GM19468 (cell line): ENCODE measurements around the gene AEBP2.
"Not testable (repeated sequence)": the region's sequence is repeated elsewhere in the genome, so short reads cannot be mapped to it uniquely, and the experiment has no call there.

Source experiments
- ATAC-seq: cut with Tn5 transposase; IDR thresholded peaks from one replicate; pipeline ENCODE4 v1.9.1; 2021; ENCODE audit warnings: mild to moderate bottlenecking, moderate library complexity, moderate number of reproducible peaks; ENCODE audit not compliant: unreplicated experiment; ENCODE audit errors: extremely low read depth

The AEBP2 gene, protein sequence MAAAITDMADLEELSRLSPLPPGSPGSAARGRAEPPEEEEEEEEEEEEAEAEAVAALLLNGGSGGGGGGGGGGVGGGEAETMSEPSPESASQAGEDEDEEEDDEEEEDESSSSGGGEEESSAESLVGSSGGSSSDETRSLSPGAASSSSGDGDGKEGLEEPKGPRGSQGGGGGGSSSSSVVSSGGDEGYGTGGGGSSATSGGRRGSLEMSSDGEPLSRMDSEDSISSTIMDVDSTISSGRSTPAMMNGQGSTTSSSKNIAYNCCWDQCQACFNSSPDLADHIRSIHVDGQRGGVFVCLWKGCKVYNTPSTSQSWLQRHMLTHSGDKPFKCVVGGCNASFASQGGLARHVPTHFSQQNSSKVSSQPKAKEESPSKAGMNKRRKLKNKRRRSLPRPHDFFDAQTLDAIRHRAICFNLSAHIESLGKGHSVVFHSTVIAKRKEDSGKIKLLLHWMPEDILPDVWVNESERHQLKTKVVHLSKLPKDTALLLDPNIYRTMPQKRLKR

DNA sequence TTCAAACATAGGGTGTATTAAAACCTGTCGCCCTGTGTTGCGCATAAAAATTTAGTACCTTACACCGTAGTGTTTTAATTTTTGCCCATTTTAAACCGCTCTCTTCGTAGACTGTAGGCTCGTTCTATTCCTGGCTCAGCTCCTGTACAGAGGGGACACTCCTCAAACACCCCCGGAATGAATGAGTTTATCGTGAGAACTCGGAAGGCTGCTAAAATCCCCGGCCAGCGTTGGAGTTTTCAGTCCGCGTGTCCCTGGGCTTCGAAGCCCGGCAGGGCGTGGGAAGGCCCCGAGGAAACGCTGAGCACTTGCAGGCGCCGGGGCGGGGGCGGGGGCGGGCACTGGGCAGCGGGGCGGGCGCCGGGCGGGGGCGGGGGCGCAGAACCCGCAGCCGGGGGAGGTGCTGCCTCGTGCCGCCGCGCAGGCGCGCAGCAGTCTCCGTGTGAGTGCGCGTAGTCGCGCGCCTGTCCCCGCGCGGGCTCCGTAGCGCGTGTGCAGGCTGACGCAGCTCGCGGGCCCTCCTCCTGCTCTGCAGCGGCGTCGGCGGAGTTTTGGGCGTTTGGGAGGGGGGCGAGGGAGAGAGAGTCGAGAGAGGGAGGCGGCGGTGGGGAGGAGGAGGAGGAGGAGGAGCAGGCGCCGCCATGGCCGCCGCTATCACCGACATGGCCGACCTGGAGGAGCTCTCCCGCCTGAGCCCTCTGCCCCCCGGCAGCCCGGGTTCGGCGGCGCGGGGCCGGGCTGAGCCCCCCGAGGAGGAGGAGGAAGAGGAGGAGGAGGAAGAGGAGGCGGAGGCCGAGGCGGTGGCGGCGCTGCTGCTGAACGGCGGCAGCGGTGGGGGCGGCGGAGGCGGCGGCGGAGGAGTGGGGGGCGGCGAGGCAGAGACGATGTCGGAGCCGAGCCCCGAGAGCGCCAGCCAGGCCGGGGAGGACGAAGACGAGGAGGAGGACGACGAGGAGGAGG is at the start of gene AEBP2:
Gene AEBP2 (plus strand): TSS at position 434 of the 960 bp plus-strand sequence. CDS start 208 bp downstream, at position 642.
- ATAC-seq = peak; percentile 92

DNA sequence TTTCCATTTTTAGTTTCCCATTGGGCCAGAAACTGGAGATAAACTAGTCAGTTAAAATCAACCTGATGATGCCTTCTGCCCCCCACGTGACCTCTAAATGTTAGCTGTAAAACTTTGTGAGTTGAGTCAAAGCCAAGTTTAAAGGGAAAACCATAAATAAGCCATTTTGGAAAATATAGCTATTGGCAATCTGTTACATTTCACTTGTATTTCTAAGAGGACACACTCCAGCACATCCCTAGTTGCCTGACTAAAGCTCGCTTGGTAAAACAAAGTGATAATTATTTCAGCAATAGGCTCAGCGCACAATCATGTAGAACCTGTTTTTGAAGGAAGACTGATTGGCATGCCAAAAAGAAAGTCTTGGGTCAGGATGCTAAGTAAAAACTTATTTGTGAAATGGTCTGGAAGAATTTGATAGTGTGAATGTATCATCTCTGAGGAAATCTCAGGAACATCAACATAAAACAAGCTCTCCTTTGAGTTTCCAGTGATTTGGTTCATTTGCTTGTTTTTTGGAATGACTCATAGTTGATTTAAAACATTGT is 49.2 kb upstream of the AEBP2 start:
- ATAC-seq = no peak

DNA sequence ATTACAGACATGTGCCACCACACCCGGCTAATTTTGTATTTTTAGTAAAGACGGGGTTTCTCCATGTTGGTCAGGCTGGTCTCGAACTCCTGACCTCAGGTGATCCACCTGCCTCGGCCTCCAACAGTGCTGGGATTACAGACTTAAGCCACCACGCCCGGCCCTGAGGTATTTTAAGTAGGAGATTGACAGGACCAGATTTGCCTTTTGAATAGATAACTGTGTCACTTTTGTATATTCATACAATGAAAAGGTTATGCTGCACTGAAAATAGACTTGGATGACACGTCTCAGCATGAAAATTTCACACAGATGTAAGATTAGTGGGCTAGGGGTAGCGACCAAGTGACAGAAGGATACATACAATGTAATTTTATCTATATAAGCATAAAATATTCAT is 46.6 kb upstream of the AEBP2 start:
- not testable (repeated sequence) for ATAC-seq

DNA sequence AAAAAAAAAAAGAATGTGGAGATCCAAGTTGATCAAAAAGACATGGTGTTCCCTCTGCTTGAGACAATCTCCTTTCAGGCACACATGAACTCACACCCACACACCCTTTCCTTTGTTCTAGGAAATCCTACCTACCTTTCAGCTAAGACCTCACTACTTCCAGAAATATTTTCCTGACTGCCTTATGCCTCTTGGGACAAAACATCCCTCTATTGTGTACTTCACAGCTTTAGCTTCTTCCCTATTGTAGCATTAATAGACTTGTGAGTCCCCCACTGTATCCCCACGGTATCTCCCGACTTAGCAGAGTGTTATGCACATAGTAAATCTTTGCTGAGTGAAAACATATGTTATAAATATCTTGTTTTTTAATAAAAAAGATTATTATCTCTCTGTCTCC is 44.9 kb upstream of the AEBP2 start:
- ATAC-seq = no peak

DNA sequence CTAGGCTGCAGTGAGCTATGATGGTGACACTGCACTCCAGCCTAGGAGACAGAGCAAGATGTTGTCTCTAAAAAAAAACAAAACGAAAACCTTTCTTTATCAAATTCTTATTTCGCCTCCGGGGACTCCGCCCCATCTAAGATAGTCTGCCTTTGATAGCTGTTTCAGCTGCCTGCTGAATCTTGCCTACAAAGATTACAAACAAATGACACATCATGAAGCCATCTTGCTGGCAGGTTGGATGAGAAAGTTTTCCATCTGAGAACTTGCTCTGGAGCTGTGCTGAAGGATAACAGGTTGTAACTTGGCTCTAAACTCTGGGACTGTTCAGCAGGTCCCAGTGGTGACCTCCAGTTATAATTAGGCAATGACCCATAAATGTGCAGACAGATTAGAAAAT is 41.8 kb upstream of the AEBP2 start:
- ATAC-seq = no peak

DNA sequence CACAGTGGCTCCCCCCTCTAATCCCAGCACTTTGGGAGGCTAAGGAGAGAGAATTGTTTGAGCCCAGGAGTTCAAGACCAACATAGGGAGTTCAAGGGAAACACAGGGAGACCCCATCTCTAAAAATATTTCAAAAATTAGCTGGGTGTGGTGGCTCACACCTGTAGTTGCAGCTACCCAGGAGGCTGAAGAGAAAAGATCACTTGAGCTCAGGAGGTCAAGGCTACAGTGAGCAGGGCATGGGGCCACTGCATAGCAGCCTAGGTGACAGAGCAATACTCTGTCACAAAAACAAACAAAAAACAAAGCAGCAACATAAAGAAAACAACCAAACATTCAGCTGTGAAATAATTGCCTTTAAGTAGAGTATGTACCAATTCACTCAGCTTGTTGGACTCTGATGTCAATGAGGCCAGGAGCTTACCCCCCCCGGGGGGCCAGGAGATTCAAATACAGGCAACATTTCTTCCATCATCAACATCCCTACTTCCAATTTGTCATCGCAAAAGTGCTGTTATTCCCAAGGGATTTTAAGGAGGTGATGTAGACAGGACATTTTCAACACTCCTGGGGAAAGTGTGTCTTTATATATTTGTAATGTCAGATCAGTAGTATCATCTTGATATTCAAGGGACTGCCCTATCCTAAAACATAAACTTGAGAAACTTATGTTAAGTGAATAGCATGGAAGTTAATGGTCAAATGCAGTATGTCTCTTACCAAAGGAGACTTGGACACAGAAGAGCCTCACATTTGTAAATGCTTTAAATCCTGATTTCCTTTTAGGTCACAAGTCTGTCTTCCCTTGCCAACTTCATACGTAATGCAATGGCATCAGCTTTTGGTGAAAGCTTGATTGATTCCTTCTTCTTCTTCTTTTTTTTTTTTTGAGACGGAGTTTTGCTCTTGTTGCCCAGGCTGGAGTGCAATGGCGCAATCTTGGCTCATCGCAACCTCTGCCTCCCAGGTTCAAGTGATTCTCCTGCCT is 40.6 kb upstream of the AEBP2 start:
- ATAC-seq = no peak

DNA sequence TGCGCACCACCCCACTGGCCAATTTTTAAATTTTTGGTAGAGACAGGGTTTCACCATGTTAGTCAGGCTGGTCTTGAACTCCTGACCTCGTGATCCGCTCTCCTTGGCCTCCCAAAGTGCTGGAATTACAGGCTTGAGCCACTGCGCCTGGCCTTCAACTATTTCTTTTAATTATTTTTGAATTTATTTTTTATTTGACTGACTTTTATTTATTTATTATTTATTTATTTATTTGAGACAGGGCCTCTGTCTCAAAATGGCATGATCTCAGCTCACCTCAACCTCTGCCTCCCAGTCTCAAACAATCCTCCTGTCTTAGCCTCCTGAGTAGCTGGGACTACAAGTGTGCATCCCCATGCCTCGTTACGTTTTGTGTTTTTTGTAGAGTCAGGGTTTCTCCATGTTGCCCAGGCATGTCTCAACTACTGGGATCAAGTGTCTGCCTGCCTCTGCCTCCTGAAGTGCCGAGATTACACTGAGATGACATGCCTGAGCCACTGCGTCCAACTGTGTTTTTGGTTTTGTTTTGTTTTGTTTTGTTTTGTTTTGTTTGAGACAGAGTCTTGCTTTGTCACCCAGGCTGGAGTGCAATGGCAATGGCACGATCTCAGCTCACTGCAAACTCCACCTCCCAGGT is 38.5 kb upstream of the AEBP2 start:
- ATAC-seq = not testable (repeated sequence)

DNA sequence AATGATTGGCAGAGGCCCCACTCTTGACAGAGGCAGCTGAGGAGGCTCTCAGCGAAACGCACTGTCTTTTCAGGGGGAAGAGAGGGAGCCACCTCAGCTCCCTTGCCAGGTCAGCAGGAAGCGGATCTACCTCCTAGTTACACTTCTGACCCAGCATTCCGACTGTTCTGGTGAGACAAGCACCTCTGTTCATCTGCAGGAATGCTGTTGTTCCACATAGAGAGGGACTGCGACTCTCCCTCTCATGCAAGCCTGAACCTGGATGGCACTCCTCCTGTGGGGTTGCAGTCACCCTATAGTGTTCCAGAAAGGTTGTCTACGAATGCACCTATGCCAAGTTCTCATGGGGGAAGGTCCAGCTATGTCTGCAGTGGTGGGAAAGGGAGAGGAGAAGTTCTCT is 37.1 kb upstream of the AEBP2 start:
- no peak for ATAC-seq

DNA sequence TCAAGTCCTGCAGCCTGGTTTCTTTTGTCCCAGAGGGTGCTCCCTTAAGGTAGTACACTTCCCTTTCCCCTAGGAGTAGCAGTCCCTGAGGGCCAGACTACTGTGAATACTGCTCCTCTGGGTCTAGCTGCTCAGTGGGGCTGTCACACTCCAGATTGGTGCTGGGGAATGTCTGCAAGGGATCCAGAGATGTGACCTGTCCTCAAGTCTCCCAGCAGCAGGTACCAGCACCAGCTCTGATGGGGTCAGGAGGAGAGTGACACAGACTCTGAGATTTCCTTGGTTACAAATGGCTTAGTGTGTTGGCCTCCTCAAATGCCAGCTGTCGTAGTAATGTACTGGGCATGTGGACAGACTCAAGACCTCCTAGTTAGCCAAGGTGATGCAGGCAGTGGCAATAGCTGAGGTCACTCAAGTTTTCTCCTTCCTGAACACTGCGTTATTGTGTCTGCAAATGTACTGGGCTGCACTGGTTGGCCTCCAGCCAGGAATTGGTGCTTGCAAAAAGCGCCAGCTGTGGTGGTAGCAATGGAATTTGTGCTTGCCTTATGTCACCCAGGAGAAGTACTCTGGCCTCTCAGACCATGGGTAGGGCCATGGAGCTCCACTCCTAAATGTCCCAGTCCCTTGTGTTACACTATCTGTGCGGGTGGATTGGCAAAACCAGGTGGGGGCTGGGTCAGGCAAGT is 36.4 kb upstream of the AEBP2 start:
- ATAC-seq = no peak

DNA sequence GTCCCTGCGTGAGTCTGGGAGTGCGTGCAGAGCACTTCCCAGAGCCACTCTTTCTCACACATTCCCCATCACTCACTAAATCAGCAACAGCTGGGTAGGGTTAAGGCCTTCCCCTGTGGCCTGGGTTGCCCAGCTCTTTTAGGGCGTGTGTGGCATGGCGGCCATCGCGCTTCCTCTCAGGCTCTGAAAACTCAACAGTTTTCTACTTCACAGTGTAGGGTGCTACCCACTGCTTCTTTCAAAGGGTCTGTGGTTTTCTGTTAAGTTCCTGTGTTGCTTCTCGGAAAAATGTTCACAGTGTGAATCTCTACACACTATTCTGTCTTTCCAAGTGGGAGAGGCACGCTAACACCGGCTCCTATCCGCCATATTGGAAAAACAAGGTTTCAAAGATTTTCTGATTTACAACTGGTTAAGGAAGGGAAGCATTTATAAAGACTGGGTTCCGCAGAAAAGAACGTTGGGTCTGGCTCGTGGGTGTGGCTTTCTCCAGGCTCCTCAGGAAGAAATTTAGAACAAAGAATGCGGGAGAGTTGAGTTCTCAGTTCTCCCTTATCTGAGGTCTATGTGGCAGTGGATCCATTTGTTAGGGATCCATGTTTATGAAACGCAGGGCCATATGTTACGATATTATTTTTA is 34.9 kb upstream of the AEBP2 start:
- ATAC-seq = no peak

DNA sequence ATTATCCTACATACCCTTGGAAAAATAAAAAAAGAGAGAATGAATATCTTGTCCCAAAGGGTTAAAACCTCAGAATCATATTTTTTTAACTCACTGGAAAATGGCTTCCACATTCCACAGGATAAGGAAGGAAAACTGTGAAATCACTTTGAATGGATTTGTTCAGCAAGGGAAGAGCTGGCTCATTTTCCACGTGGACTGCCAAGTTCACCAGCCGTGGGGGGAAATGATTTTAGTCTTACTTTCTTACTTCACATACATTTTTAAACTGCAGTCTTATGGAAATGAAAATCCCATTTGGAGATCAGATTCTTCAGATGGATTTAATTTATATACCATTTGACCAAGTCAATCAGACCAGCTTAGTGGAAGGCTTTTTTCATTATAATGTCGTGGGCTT is 29.9 kb upstream of the AEBP2 start:
- ATAC-seq = no peak

DNA sequence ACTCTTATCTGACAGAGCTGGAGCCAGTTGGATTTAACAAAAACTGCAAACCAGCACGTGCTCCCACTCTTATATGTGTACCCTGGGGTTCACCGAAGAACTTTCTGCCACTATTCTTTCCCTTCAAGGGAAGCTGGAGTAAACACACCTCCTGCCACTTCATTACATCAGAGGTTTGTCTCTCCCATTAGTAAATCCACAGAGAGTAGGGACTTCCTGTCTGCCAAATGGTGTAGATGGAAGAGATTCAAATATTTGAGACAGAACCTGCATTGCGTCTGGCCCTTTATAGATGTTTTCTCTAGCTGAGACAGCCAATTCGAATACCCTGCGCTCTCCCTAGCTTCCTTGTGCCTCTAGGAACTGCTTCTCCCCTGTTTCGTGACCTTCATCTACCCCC is 29.1 kb upstream of the AEBP2 start:
- ATAC-seq = no peak

DNA sequence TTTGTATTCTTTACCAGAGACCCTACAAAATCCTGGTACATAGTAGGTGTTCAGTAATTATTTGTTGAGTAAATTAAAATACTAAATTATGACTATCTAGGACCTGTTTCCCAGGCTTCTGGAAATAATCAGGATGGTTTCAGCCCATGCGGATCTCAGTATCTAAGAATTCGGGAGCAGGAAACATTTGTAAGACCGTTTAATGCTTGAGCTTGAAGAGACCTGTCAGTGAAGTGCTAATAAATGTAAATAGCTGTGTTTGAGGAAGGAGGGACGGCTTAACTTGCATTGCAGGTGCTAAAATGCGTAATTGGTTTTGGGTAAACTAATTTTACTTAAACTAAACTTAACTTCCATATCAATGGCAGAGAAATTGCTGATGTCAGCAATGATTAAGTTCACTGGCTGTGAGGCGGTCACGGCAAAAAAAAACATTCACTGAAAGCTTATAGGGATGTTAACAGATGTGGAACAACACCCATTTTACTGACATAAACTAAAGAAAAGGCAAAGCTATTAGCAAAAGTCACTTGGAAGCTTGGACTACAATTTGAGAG is 28.6 kb upstream of the AEBP2 start:
- ATAC-seq = no peak

DNA sequence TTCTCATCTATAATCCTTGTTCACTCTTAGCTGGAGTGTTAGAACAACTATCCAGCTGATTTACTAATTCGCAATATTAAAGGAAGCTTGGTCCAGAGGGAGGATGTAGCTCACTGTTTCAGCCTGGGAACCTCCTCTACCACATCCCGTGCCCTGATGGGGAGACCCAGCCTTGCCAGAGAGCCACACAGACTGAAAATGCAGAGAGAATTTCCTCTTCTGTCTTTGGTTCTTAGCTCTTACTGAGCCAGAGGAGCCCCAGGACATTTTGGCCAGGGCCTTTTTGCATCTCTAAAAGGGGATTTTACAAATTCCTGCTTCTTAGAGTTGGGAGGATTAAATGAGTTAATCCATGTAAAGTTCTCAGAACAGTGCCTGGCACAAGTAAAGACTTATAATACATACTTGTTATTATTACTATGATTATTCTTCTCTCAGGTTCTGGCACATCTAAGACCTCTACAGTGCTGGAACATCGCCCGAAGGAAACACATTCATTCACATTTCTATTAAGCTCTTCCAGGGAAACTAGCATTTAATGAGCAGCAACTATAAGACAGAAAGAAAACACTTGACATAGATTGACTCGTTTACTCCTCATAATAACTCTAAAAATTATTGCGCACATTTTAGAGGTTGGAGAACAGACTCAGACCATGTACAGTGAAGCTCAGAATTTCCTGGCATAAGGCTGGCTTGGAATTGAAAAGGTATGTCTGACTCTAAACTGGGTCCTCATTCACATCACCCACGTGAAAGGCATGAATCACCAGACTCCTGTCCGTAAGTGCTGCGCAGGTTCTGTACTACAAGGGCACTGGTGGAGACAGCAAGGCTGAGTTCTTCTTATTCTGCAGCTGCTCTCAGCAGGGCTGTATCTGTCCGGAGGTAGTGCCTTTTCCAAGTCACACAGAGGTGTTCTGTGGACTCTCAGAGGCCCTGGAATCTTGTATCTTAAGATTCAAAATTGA is 27.8 kb upstream of the AEBP2 start:
- ATAC-seq = no peak

DNA sequence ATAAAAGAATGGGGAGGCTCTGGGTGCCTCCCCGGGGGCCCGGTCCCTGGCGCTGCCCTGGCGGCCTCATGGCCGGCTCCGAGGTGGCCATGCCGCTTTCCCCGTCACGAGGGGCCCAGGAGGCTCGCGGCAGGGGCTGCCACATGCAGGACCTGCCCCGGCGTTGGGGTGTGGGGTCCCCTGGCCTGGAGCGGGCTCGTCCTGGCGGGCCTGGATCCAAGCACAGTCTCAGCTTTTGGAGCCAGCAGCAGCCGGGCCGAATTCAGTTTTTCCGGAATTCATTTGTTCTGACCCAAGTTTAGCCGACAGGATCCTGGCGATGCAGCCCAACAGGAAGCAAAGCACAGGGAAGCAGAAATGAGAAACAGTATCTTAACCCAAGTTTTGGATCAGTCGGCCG is 26.4 kb upstream of the AEBP2 start:
- ATAC-seq = no peak

DNA sequence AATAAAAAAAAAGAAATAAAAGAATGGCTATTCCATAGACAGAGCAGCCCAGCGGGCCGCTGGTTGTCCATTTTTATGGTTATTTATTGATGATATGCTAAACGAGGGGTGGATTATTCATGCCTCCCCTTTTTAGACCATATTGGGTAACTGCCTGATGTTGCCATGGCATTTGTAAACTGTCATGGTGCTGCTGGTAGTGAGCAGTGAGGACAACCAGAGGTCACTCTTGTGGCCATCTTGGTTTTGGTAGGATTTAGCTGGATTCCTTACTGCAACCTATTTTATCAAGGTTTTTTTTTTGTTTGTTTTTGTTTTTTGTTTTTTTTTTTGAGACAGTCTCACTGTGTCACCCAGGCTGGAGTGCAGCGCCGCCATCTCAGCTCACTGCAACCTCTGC is 25.7 kb upstream of the AEBP2 start:
- ATAC-seq = not testable (repeated sequence)

DNA sequence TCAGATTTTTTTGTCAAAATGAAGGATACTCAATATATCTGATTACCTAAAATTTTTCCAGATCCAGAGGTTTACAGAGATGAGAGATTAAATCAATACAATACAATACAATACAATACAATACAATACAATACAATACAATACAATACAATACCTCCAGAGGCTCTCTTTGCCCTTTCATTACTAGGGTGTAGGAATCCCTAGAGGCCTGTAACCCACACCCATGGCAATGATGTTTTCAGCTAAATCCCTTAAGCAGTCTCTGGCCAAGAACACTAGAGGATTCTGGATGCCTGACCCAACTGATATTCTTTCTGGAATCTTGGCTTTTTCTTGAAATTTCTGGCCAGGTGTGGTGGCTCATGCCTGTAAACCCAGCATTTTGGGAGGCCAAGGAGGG is 23.7 kb upstream of the AEBP2 start:
- ATAC-seq = no peak
